ENCODE results near the gene S100A14.

The S100A14 gene

GRCh38 chr1:153616917-153617311 lies 789 bp upstream of the S100A14 start:
- no peak for DNase-seq (ENCODE audit: low read depth)
- TF ChIP-seq CTCF (IDR thresholded peaks at IDR 0.05; ENCODE audit: insufficient read depth, low read depth, low read length, missing control alignments): no peak
- H3K4me3 ChIP-seq (ENCODE audit: low read depth, low read length): no peak overlapping the region

GRCh38 chr1:153615406-153615805 lies 719 bp downstream of the S100A14 start:
- TF ChIP-seq CTCF (IDR thresholded peaks at IDR 0.05; ENCODE audit: insufficient read depth, low read depth, low read length, missing control alignments): no peak
- H3K4me3 ChIP-seq (ENCODE audit: low read depth, low read length): no peak overlapping the region
- no peak for DNase-seq (ENCODE audit: low read depth)

- TF ChIP-seq CTCF (IDR thresholded peaks at IDR 0.05; ENCODE audit: insufficient read depth, low read depth, low read length, missing control alignments): no peak
- H3K4me3 ChIP-seq (ENCODE audit: low read depth, low read length): no peak overlapping the region
- DNase-seq (ENCODE audit: low read depth): no peak
Measured at GRCh38 chr1:153614906-153615305, 1.2 kb downstream of the S100A14 start.

GRCh38 chr1:153614189-153614900 lies 1.8 kb downstream of the S100A14 start:
- no peak for DNase-seq (ENCODE audit: low read depth)
- no peak overlapping the region for H3K4me3 ChIP-seq (ENCODE audit: low read depth, low read length)
- TF ChIP-seq CTCF (IDR thresholded peaks at IDR 0.05; ENCODE audit: insufficient read depth, low read depth, low read length, missing control alignments): no peak

GRCh38 chr1:153613406-153613805 lies 2.7 kb downstream of the S100A14 start:
- TF ChIP-seq CTCF (IDR thresholded peaks at IDR 0.05; ENCODE audit: insufficient read depth, low read depth, low read length, missing control alignments): no peak
- no peak overlapping the region for H3K4me3 ChIP-seq (ENCODE audit: low read depth, low read length)
- DNase-seq (ENCODE audit: low read depth): no peak

GRCh38 chr1:153612755-153613331 lies 3.3 kb downstream of the S100A14 start, which contains the start of gene S100A16:
TSS of gene S100A16 (minus strand) at chr1:153613137. CDS start at chr1:153608151, 4,986 bp downstream.
- no peak within 1 kb of the TSS for H3K4me3 ChIP-seq (ENCODE audit: low read depth, low read length)
- no peak for TF ChIP-seq CTCF (IDR thresholded peaks at IDR 0.05; ENCODE audit: insufficient read depth, low read depth, low read length, missing control alignments)
- no peak for DNase-seq (ENCODE audit: low read depth)

Data from GM12865 (cell line).